H9 (cell line): ENCODE measurements around the gene TMCC1. TPM values are rescaled to one million over a fixed set of nuclear protein-coding genes. Genes with fewer than 3 reads are reported as not detected.

Experiments used
- DNase-seq: peaks from one replicate; pipeline ENCODE4 v3.0.0-alpha.2; 2017
- H2AFZ ChIP-seq: one replicate; pipeline ENCODE4 v1.6.1; 2013; ENCODE audit warnings: mild to moderate bottlenecking, low read length, control low read depth, moderate library complexity
- H2AK5ac ChIP-seq: 2 replicates; pipeline ENCODE4 v1.6.1; 2013; ENCODE audit warnings: low read length, control low read depth, mixed read lengths; ENCODE audit not compliant: insufficient read length
- H2BK120ac ChIP-seq: one replicate; pipeline ENCODE4 v1.6.1; 2013; ENCODE audit warnings: low read depth, mild to moderate bottlenecking, low read length, control low read depth, inconsistent platforms; ENCODE audit not compliant: poor library complexity, severe bottlenecking
- H2BK12ac ChIP-seq: 2 replicates; pipeline ENCODE4 v1.6.1; 2013; ENCODE audit warnings: low read length, control low read depth, mixed read lengths, low read depth; ENCODE audit not compliant: insufficient read length
- H2BK15ac ChIP-seq: 2 replicates; pipeline ENCODE4 v1.6.1; 2013; ENCODE audit warnings: low read depth, low read length, control low read depth
- H2BK20ac ChIP-seq: one replicate; pipeline ENCODE4 v1.6.1; 2013; ENCODE audit warnings: low read depth, mild to moderate bottlenecking, low read length, control low read depth, inconsistent platforms; ENCODE audit not compliant: poor library complexity, severe bottlenecking
- H2BK5ac ChIP-seq: 2 replicates; pipeline ENCODE4 v1.6.1; 2013; ENCODE audit warnings: low read length, control low read depth, mixed read lengths; ENCODE audit not compliant: insufficient read length
- H3K14ac ChIP-seq: 2 replicates; pipeline ENCODE4 v1.6.1; 2013; ENCODE audit warnings: low read length, control low read depth; ENCODE audit not compliant: insufficient read depth
- H3K18ac ChIP-seq: 2 replicates; pipeline ENCODE4 v1.6.1; 2013; ENCODE audit warnings: low read depth, mild to moderate bottlenecking, mixed read lengths, low read length, control low read depth; ENCODE audit not compliant: insufficient read length
- H3K23ac ChIP-seq: 2 replicates; pipeline ENCODE4 v1.6.1; 2013; ENCODE audit warnings: low read length, control low read depth, mixed read lengths, low read depth; ENCODE audit not compliant: insufficient read length
- H3K23me2 ChIP-seq: 2 replicates; pipeline ENCODE4 v1.6.1; 2013; ENCODE audit warnings: low read depth, mild to moderate bottlenecking, mixed read lengths, low read length, control low read depth; ENCODE audit not compliant: insufficient read length, poor library complexity, severe bottlenecking
- H3K27ac ChIP-seq: 2 replicates; pipeline ENCODE4 v1.5.1; 2013; ENCODE audit warnings: low read length, control low read depth, mixed read lengths, low read depth; ENCODE audit not compliant: insufficient read length
- H3K27me3 ChIP-seq: 2 replicates; pipeline ENCODE4 v1.6.1; 2013; ENCODE audit warnings: low read length, control low read depth, inconsistent platforms; ENCODE audit not compliant: insufficient read depth
- H3K4ac ChIP-seq: 2 replicates; pipeline ENCODE4 v1.6.1; 2013; ENCODE audit warnings: low read depth, mild to moderate bottlenecking, control low read depth, inconsistent platforms, low read length, moderate library complexity
- H3K4me1 ChIP-seq: 2 replicates; pipeline ENCODE4 v1.6.1; 2013; ENCODE audit warnings: low read length, control low read depth, inconsistent platforms; ENCODE audit not compliant: insufficient read depth
- H3K4me2 ChIP-seq: 2 replicates; pipeline ENCODE4 v1.6.1; 2013; ENCODE audit warnings: low read length, control low read depth, mixed read lengths; ENCODE audit not compliant: insufficient read length, insufficient read depth
- H3K56ac ChIP-seq: 2 replicates; pipeline ENCODE4 v1.6.1; 2013; ENCODE audit warnings: low read depth, mild to moderate bottlenecking, mixed read lengths, low read length, control low read depth; ENCODE audit not compliant: insufficient read length
- H3K79me1 ChIP-seq: 2 replicates; pipeline ENCODE4 v1.6.1; 2013; ENCODE audit warnings: low read depth, mild to moderate bottlenecking, moderate library complexity, low read length, control low read depth, inconsistent platforms; ENCODE audit not compliant: insufficient read depth, poor library complexity, severe bottlenecking
- H3K79me2 ChIP-seq: 2 replicates; pipeline ENCODE4 v1.6.1; 2013; ENCODE audit warnings: low read length, control low read depth, inconsistent platforms; ENCODE audit not compliant: insufficient read depth
- H3K9ac ChIP-seq: 2 replicates; pipeline ENCODE4 v1.6.1; 2013; ENCODE audit warnings: low read length, control low read depth, mixed read lengths; ENCODE audit not compliant: insufficient read length; ENCODE audit errors: extremely low read depth
- H3K9me3 ChIP-seq: one replicate; pipeline ENCODE4 v1.6.1; 2013; ENCODE audit warnings: low read depth, low read length, inconsistent platforms; ENCODE audit not compliant: control insufficient read depth
- H3T11ph ChIP-seq: one replicate; pipeline ENCODE4 v1.6.1; 2013; ENCODE audit warnings: mild to moderate bottlenecking, low read length, control low read depth, inconsistent platforms
- H4K20me1 ChIP-seq: one replicate; pipeline ENCODE4 v1.6.1; 2013; ENCODE audit not compliant: control insufficient read depth, insufficient read length, insufficient read depth
- H4K5ac ChIP-seq: 2 replicates; pipeline ENCODE4 v1.6.1; 2013; ENCODE audit warnings: low read depth, mild to moderate bottlenecking, mixed read lengths, low read length, control low read depth; ENCODE audit not compliant: insufficient read length
- H4K8ac ChIP-seq: replicated peaks from 2 replicates; pipeline ENCODE4 v1.6.1; 2013; ENCODE audit warnings: low read length, control low read depth, mixed read lengths, low read depth; ENCODE audit not compliant: insufficient read length
- H4K91ac ChIP-seq: 2 replicates; pipeline ENCODE4 v1.6.1; 2013; ENCODE audit warnings: low read depth, mild to moderate bottlenecking, moderate library complexity, mixed read lengths, low read length, control low read depth; ENCODE audit not compliant: insufficient read length
- H3K27ac Mint-ChIP-seq, 3 experiments: 2 replicates in 2 of 3; 3 replicates in 1 of 3; pipeline ENCODE4 v1.8.0; 2020 to 2021; ENCODE audit warnings: mixed read lengths in 3 of 3, mild to moderate bottlenecking in 1 of 3, moderate library complexity in 1 of 3
- H3K27me3 Mint-ChIP-seq: 2 replicates; pipeline ENCODE4 v1.8.0; 2021; ENCODE audit warnings: low read depth, mild to moderate bottlenecking, moderate library complexity, mixed read lengths
- H3K36me3 Mint-ChIP-seq, 3 experiments: 2 replicates in 2 of 3; 3 replicates in 1 of 3; pipeline ENCODE4 v1.8.0; 2020 to 2021; ENCODE audit warnings: low read depth in 3 of 3, mixed read lengths in 3 of 3; ENCODE audit not compliant: insufficient read depth in 1 of 3
- H3K4me1 Mint-ChIP-seq, 2 experiments: 2 replicates each; pipeline ENCODE4 v1.8.0; 2020; ENCODE audit warnings: mixed read lengths in 2 of 2
- H3K4me3 Mint-ChIP-seq, 2 experiments: 2 replicates in 1 of 2; 3 replicates in 1 of 2; pipeline ENCODE4 v1.8.0; 2020 to 2021; ENCODE audit warnings: mild to moderate bottlenecking in 2 of 2, mixed read lengths in 2 of 2, moderate library complexity in 1 of 2
- H3K9me3 Mint-ChIP-seq, 2 experiments: 2 replicates in 1 of 2; 3 replicates in 1 of 2; pipeline ENCODE4 v1.8.0; 2020; ENCODE audit warnings: mild to moderate bottlenecking in 2 of 2, mixed read lengths in 2 of 2, moderate library complexity in 1 of 2
- WGBS: extraction: QIAGEN DNeasy Blood & Tissue Kit; methylation state at CpG from one replicate; pipeline ENCODE4 v1.1.7; 2013; ENCODE audit warnings: missing lambda C conversion rate, low lambda C conversion rate, mixed read lengths; ENCODE audit not compliant: insufficient read length; ENCODE audit errors: extremely low coverage; 5-methylcytosine and 5-hydroxymethylcytosine counted together
- total RNA-seq: library from RNA; stranded (reverse); gene quantifications from 2 replicates; pipeline ENCODE4 v1.2.1, GENCODE V29; 2021
- TF ChIP-seq, protein P1 (sequence below): fragments of 200-600 bp; sonication (generic); conservative IDR thresholded peaks from 3 replicates; pipeline ENCODE4 v1.8.0; 2021; ENCODE audit warnings: antibody characterized with exemption, mild to moderate bottlenecking

The TMCC1 gene
- total RNA-seq, 1 experiment from 2014 or later, result 24.4 TPM

DNA sequence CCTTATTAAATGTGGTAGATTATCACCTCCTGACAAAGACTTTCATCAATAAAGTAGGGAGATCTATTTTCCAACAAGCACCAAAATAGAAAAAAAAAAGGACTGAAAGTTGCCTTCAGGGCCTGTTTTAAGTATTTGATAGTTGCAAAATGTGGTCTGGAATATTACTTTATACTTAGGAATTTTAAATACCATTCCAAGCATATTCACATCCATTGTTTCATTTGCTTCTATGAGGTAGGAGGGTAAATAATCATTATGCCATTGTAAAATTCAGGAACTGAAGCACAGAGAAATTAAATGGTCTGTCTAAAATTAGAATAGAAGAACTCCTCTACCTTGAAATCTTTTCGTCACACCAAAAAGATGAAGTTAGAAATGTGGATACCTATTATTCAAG lies 110.0 kb downstream of the TMCC1 start:
- H2AK5ac ChIP-seq, result no peak overlapping the region
- H2BK15ac ChIP-seq, result no peak overlapping the region
- H3K9ac ChIP-seq, result no peak overlapping the region
- no CpG with 5 or more reads among the region's 1 CpG for WGBS
- no peak overlapping the region for H2BK5ac ChIP-seq
- no peaks in the 10 kb centered on the region for H3K79me2 ChIP-seq
- H3K18ac ChIP-seq, result no peak overlapping the region
- no peaks in the 10 kb centered on the region for H3K4me1 ChIP-seq
- no peak overlapping the region for H3K23ac ChIP-seq
- H3K4me2 ChIP-seq, result no peak overlapping the region
- no peaks in the 10 kb centered on the region for H3K9me3 Mint-ChIP-seq
- H2BK20ac ChIP-seq, result no peak overlapping the region
- H3K14ac ChIP-seq, result no peak overlapping the region
- H3K9me3 ChIP-seq, result no peaks in the 10 kb centered on the region
- H2BK120ac ChIP-seq, result no peak overlapping the region
- H3K79me1 ChIP-seq, result no peaks in the 10 kb centered on the region
- TF ChIP-seq, protein P1, sequence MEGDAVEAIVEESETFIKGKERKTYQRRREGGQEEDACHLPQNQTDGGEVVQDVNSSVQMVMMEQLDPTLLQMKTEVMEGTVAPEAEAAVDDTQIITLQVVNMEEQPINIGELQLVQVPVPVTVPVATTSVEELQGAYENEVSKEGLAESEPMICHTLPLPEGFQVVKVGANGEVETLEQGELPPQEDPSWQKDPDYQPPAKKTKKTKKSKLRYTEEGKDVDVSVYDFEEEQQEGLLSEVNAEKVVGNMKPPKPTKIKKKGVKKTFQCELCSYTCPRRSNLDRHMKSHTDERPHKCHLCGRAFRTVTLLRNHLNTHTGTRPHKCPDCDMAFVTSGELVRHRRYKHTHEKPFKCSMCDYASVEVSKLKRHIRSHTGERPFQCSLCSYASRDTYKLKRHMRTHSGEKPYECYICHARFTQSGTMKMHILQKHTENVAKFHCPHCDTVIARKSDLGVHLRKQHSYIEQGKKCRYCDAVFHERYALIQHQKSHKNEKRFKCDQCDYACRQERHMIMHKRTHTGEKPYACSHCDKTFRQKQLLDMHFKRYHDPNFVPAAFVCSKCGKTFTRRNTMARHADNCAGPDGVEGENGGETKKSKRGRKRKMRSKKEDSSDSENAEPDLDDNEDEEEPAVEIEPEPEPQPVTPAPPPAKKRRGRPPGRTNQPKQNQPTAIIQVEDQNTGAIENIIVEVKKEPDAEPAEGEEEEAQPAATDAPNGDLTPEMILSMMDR, result no peak
- no peak overlapping the region for H2AFZ ChIP-seq
- no peak overlapping the region for H2BK12ac ChIP-seq
- no peak overlapping the region for H3T11ph ChIP-seq
- H4K5ac ChIP-seq, result no peak overlapping the region
- no peak overlapping the region for H4K91ac ChIP-seq
- H3K56ac ChIP-seq, result no peak overlapping the region
- no peaks in the 10 kb centered on the region for H3K27me3 Mint-ChIP-seq
- H4K20me1 ChIP-seq, result no peaks in the 10 kb centered on the region
- no peaks in the 10 kb centered on the region for H3K36me3 Mint-ChIP-seq
- no peak overlapping the region for H3K4ac ChIP-seq
- no peaks in the 10 kb centered on the region for H3K23me2 ChIP-seq
- H3K4me1 Mint-ChIP-seq, result peaks cover under 1 to 6% of the 10 kb centered on the region in 2 experiments; a peak in 1 of 4 replicates
- no peak overlapping the region for H4K8ac ChIP-seq
- no peak overlapping the region for H3K27ac Mint-ChIP-seq
- DNase-seq, result no peak
- H3K4me3 Mint-ChIP-seq, result no peak overlapping the region
- H3K27me3 ChIP-seq, result no peaks in the 10 kb centered on the region
- no peak overlapping the region for H3K27ac ChIP-seq
